ENCODE measurements around the gene STK32C. TPM values are rescaled to one million over a fixed set of nuclear protein-coding genes. Genes with fewer than 3 reads are reported as not detected.
"Not testable (repeated sequence)": the region's sequence is repeated elsewhere in the genome, so short reads cannot be mapped to it uniquely, and the experiment has no call there.

Gene STK32C
- total RNA-seq, 1 donor from 2014 or later: 15.2 TPM

- peaks cover 27% of the 10 kb centered on the region for H3K4me1 Mint-ChIP-seq
- H3K27me3 Mint-ChIP-seq: no peaks in the 10 kb centered on the region
- intact Hi-C loops (cut with micrococcal nuclease): no loop called here
- no peak for DNase-seq
- H3K4me3 Mint-ChIP-seq: no peak overlapping the region
- no peak overlapping the region for H3K27ac Mint-ChIP-seq
- no peaks in the 10 kb centered on the region for H3K36me3 Mint-ChIP-seq (ENCODE audit: low read depth)
- H3K9me3 Mint-ChIP-seq: no peaks in the 10 kb centered on the region
Measured at GRCh38 chr10:132165416-132165980, 142.3 kb downstream of the STK32C start.

- DNase-seq: no peak
- H3K9me3 Mint-ChIP-seq: no peaks in the 10 kb centered on the region
- no peak overlapping the region for H3K4me3 Mint-ChIP-seq
- H3K36me3 Mint-ChIP-seq (ENCODE audit: low read depth): no peaks in the 10 kb centered on the region
- intact Hi-C loops (cut with micrococcal nuclease): no loop called here
- no peak overlapping the region for H3K27ac Mint-ChIP-seq
- H3K4me1 Mint-ChIP-seq: peaks cover 27% of the 10 kb centered on the region
- no peaks in the 10 kb centered on the region for H3K27me3 Mint-ChIP-seq
Measured at GRCh38 chr10:132164761-132165278, 142.9 kb downstream of the STK32C start.

- intact Hi-C loops (cut with micrococcal nuclease): no loop called here
- Mint-ChIP-seq H3K27me3 (no peaks in the 10 kb centered on the region), H3K36me3 (ENCODE audit: low read depth) (no peaks in the 10 kb centered on the region), H3K27ac (no peak overlapping the region), H3K4me3 (no peak overlapping the region), H3K4me1 (peaks cover 32% of the 10 kb centered on the region), H3K9me3 (no peaks in the 10 kb centered on the region)
- no peak for DNase-seq
Measured at GRCh38 chr10:132163826-132164515, 143.8 kb downstream of the STK32C start.

- Mint-ChIP-seq H3K27ac (peak overlapping the region; percentile 53), H3K27me3 (no peaks in the 10 kb centered on the region), H3K4me1 (peaks cover 35% of the 10 kb centered on the region), H3K36me3 (ENCODE audit: low read depth) (no peaks in the 10 kb centered on the region), H3K4me3 (no peak overlapping the region), H3K9me3 (no peaks in the 10 kb centered on the region)
- intact Hi-C loops (cut with micrococcal nuclease): no loop called here
- peak; percentile 90 for DNase-seq
Measured at GRCh38 chr10:132163278-132163765, 144.4 kb downstream of the STK32C start.

- Mint-ChIP-seq H3K4me3 (peak overlapping the region; percentile 83), H3K27me3 (no peaks in the 10 kb centered on the region), H3K4me1 (peaks cover 39% of the 10 kb centered on the region), H3K27ac (peak overlapping the region; percentile 99), H3K36me3 (ENCODE audit: low read depth) (no peaks in the 10 kb centered on the region), H3K9me3 (no peaks in the 10 kb centered on the region)
- intact Hi-C loops (cut with micrococcal nuclease): loop anchor here (1.0 kb wide), 1 partner anchor 23 kb away; no protein-coding TSS in a partner anchor
- no peak for DNase-seq
Measured at GRCh38 chr10:132162590-132163277, 145.0 kb downstream of the STK32C start.

- Mint-ChIP-seq H3K27me3 (no peaks in the 10 kb centered on the region), H3K9me3 (no peaks in the 10 kb centered on the region), H3K27ac (peak overlapping the region; percentile 99), H3K4me1 (peaks cover 41% of the 10 kb centered on the region), H3K36me3 (ENCODE audit: low read depth) (no peaks in the 10 kb centered on the region), H3K4me3 (peak overlapping the region; percentile 83)
- intact Hi-C loops (cut with micrococcal nuclease): loop anchor here (1.0 kb wide), 1 partner anchor 23 kb away; no protein-coding TSS in a partner anchor
- peak; percentile 89 for DNase-seq
Measured at GRCh38 chr10:132162021-132162531, 145.7 kb downstream of the STK32C start.

GRCh38 chr10:132160834-132161622, 146.7 kb downstream of the STK32C start:
- H3K9me3 Mint-ChIP-seq; intact Hi-C loops (cut with micrococcal nuclease); H3K36me3 Mint-ChIP-seq (ENCODE audit: low read depth); H3K27me3 Mint-ChIP-seq: not testable (repeated sequence)
- DNase-seq: peak; percentile 79
- Mint-ChIP-seq H3K4me1 (peaks cover 37% of the 10 kb centered on the region), H3K27ac (peak overlapping the region; percentile 85), H3K4me3 (peak overlapping the region; percentile 59)

GRCh38 chr10:132160231-132160630, 147.5 kb downstream of the STK32C start:
- H3K27ac Mint-ChIP-seq; H3K27me3 Mint-ChIP-seq; DNase-seq; H3K36me3 Mint-ChIP-seq (ENCODE audit: low read depth); intact Hi-C loops (cut with micrococcal nuclease); H3K9me3 Mint-ChIP-seq; H3K4me3 Mint-ChIP-seq: not testable (repeated sequence)
- H3K4me1 Mint-ChIP-seq: peaks cover 37% of the 10 kb centered on the region

GRCh38 chr10:132159302-132160230, 148.2 kb downstream of the STK32C start:
- not testable (repeated sequence) for H3K9me3 Mint-ChIP-seq; H3K36me3 Mint-ChIP-seq (ENCODE audit: low read depth); H3K27me3 Mint-ChIP-seq
- Mint-ChIP-seq H3K27ac (peak overlapping the region; percentile 92), H3K4me1 (peaks cover 36% of the 10 kb centered on the region), H3K4me3 (peak overlapping the region; percentile 57)
- intact Hi-C loops (cut with micrococcal nuclease): loop anchor here (1.0 to 2.0 kb wide), 2 partner anchors 288 to 377 kb away; partner anchors contain the start of gene INPP5A
- DNase-seq: peak; percentile 91

- H3K4me1 Mint-ChIP-seq: peaks cover 33% of the 10 kb centered on the region
- DNase-seq: peak; percentile 87
Measured at GRCh38 chr10:132158823-132159222, 148.9 kb downstream of the STK32C start.

GRCh38 chr10:132158122-132158741, 149.5 kb downstream of the STK32C start:
- Mint-ChIP-seq H3K4me1 (peaks cover 28% of the 10 kb centered on the region), H3K36me3 (ENCODE audit: low read depth) (no peaks in the 10 kb centered on the region), H3K4me3 (no peak overlapping the region), H3K27ac (peak overlapping the region; percentile 74), H3K9me3 (no peaks in the 10 kb centered on the region), H3K27me3 (no peaks in the 10 kb centered on the region)
- peak; percentile 89 for DNase-seq
- intact Hi-C loops (cut with micrococcal nuclease): loop anchor here (1.0 to 2.0 kb wide), 3 partner anchors 150 to 379 kb away; partner anchors contain the start of gene INPP5A

More at GRCh38 chr10:132158823-132159222, 148.9 kb downstream of the STK32C start:
- Mint-ChIP-seq H3K9me3 (no peaks in the 10 kb centered on the region), H3K27me3 (no peaks in the 10 kb centered on the region), H3K27ac (peak overlapping the region; percentile 92), H3K4me3 (peak overlapping the region; percentile 57), H3K36me3 (ENCODE audit: low read depth) (no peaks in the 10 kb centered on the region)
- intact Hi-C loops (cut with micrococcal nuclease): loop anchor here (1.0 to 2.0 kb wide), 4 partner anchors 149 to 378 kb away; partner anchors contain the start of gene INPP5A

Measured in activated CD4-positive, alpha-beta T cell treated with anti-CD3 and anti-CD28 coated beads, Interleukin-2, amount 10 ng/mL, durations not matched to agents 24 days and 14 days (primary cell).